Lower leg skin (tissue), 3 donors: Measurements from ENCODE around the gene CCNL1.

Experiments
- POLR2A ChIP-seq, 2 donors: fragments of 450-650 bp; IDR thresholded peaks; one replicate each; pipeline ENCODE4 v1.6.1; 2016 to 2017; ENCODE audit warnings: antibody characterized with exemption in 2 of 2, mild to moderate bottlenecking in 1 of 2, moderate library complexity in 1 of 2
- TF ChIP-seq, protein P1 (sequence below), 3 donors: fragments of 450-650 bp; IDR thresholded peaks; one replicate each; pipeline ENCODE4 v1.5.1; 2016; ENCODE audit warnings: antibody characterized with exemption in 3 of 3, mild to moderate bottlenecking in 3 of 3, moderate library complexity in 2 of 3

- TF ChIP-seq, protein P1, sequence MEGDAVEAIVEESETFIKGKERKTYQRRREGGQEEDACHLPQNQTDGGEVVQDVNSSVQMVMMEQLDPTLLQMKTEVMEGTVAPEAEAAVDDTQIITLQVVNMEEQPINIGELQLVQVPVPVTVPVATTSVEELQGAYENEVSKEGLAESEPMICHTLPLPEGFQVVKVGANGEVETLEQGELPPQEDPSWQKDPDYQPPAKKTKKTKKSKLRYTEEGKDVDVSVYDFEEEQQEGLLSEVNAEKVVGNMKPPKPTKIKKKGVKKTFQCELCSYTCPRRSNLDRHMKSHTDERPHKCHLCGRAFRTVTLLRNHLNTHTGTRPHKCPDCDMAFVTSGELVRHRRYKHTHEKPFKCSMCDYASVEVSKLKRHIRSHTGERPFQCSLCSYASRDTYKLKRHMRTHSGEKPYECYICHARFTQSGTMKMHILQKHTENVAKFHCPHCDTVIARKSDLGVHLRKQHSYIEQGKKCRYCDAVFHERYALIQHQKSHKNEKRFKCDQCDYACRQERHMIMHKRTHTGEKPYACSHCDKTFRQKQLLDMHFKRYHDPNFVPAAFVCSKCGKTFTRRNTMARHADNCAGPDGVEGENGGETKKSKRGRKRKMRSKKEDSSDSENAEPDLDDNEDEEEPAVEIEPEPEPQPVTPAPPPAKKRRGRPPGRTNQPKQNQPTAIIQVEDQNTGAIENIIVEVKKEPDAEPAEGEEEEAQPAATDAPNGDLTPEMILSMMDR (IDR thresholded peaks at IDR 0.05): no peak
- no peak for TF ChIP-seq POLR2A (IDR thresholded peaks at IDR 0.05)
Observed at GRCh38 chr3:157117875-157118654, 41.9 kb downstream of the CCNL1 start.
